OCI-LY7 (cell line): Measurements from ENCODE around the gene FBXL20.

Source experiments
- CTCF ChIP-seq: fragments of 200-600 bp; sonication (generic); conservative IDR thresholded peaks from 2 replicates; pipeline ENCODE4 v1.5.1; 2014; ENCODE audit warnings: mild to moderate bottlenecking, antibody characterized with exemption, low read length, moderate library complexity, mixed read lengths
- EZH2phosphoT487 ChIP-seq: fragments of 200-600 bp; sonication (generic); IDR thresholded peaks from 2 replicates; pipeline ENCODE4 v1.6.1; 2018; ENCODE audit warnings: low read depth, borderline replicate concordance, mild to moderate bottlenecking, mixed run types, antibody characterized with exemption, low read length, moderate library complexity, mixed read lengths

GRCh38 chr17:39236450-39236927 is 164.9 kb downstream of the FBXL20 start:
- TF ChIP-seq CTCF (no peak), EZH2phosphoT487 (no peak)
